Cardiac septum (tissue), 1 donor: ENCODE results near the gene CD151. TPM values are rescaled to one million over a fixed set of nuclear protein-coding genes. Genes with fewer than 3 reads are reported as not detected.

Experiments used
- DNase-seq: peaks from one replicate; pipeline ENCODE4 v3.0.0-alpha.2; 2020; ENCODE audit warnings: low spot score
- intact Hi-C: fragments of 100-400 bp; cut with DNase I; formaldehyde crosslinking; loops from one replicate; pipeline ENCODE4 v1.14.0; 2022
- long read RNA-seq: library from polyadenylated mRNA; unstranded; transcript quantifications from one replicate; pipeline ENCODE4 v2.0.0, GENCODE V29; 2021
- total RNA-seq: library from RNA; stranded (reverse); fragmentation: NEBNext Ultra II Directional; extraction: Animal tissue kit (Norgen Biotek cat#: 25700); gene quantifications from one replicate; pipeline ENCODE4 v1.2.1, GENCODE V29; 2021
- donor health status: DM: no; HTN: no; CAD: no.

The CD151 gene
- 625 TPM for total RNA-seq
- long read RNA-seq, transcript CD151-201 (9 exons, 1,545 nt): minor isoform, 30 of 832 reads
- long read RNA-seq, transcript CD151-220 (8 exons, 1,835 nt): minor isoform, 7 of 832 reads
- long read RNA-seq, transcript CD151-203 (8 exons, 1,486 nt): minor isoform, 164 of 832 reads
- long read RNA-seq, transcript CD151-202 (9 exons, 1,658 nt): major isoform, 384 of 832 reads
- long read RNA-seq, partial matches to known transcripts: 178 of 832 reads
- long read RNA-seq, other reads (novel, unspliced or antisense): 67 of 832 reads

GRCh38 chr11:832529-833113 is at the start of gene CD151:
Gene CD151 (plus strand): TSS chr11:832952. CDS start chr11:836070, 3,118 bp downstream.
- intact Hi-C loops: no loop called here
- DNase-seq: peak; percentile 81

- DNase-seq: peak; percentile 87
- intact Hi-C loops: no loop called here
These were observed 49.2 kb upstream of the CD151 start for GRCh38 chr11:783581-784015.

GRCh38 chr11:786235-787083 is 46.3 kb upstream of the CD151 start:
- no peak for DNase-seq
- intact Hi-C loops: no loop called here

- DNase-seq: no peak
- intact Hi-C loops: no loop called here
These were observed 45.6 kb upstream of the CD151 start for GRCh38 chr11:787084-787675.

- intact Hi-C loops: no loop called here
- DNase-seq: no peak
These were observed 44.6 kb upstream of the CD151 start for GRCh38 chr11:788009-788640.

GRCh38 chr11:788953-789940 is 43.5 kb upstream of the CD151 start:
- intact Hi-C loops: no loop called here
- no peak for DNase-seq

- DNase-seq: no peak
- intact Hi-C loops: no loop called here
These were observed 42.8 kb upstream of the CD151 start, which contains the start of gene CEND1 for GRCh38 chr11:789943-790342. Gene CEND1 (minus strand): TSS chr11:790090. CDS start chr11:788576, 1,514 bp downstream.

- no peak for DNase-seq
- intact Hi-C loops: no loop called here
These were observed 41.8 kb upstream of the CD151 start for GRCh38 chr11:790721-791564.

- no peak for DNase-seq
These were observed 40.9 kb upstream of the CD151 start for GRCh38 chr11:791658-792534.

GRCh38 chr11:792535-792821 is 40.3 kb upstream of the CD151 start:
- DNase-seq: no peak
- intact Hi-C loops: no loop called here

More at GRCh38 chr11:791658-792534, 40.9 kb upstream of the CD151 start:
- intact Hi-C loops: no loop called here

- intact Hi-C loops: no loop called here
- DNase-seq: no peak
These were observed 39.9 kb upstream of the CD151 start for GRCh38 chr11:792873-793272.

GRCh38 chr11:793556-793955 is 39.2 kb upstream of the CD151 start:
- intact Hi-C loops: no loop called here
- DNase-seq: no peak

GRCh38 chr11:794013-794765 is 38.6 kb upstream of the CD151 start:
- intact Hi-C loops: no loop called here
- no peak for DNase-seq

GRCh38 chr11:794766-795633 is 37.8 kb upstream of the CD151 start:
- intact Hi-C loops: no loop called here
- DNase-seq: no peak
